Hepatocyte (in vitro differentiated cells): ENCODE measurements around the gene WDR37. TPM values are rescaled to one million over a fixed set of nuclear protein-coding genes. Genes with fewer than 3 reads are reported as not detected.

Experiments used
- DNase-seq: peaks from one replicate; pipeline ENCODE4 v3.0.0-alpha.2; 2016; ENCODE audit warnings: low spot score
- H2AFZ ChIP-seq: fragments of 200-600 bp; sonication (generic); 2 replicates; pipeline ENCODE4 v1.6.0; 2016; ENCODE audit warnings: antibody characterized with exemption, mild to moderate bottlenecking
- H3K27ac ChIP-seq: fragments of 200-600 bp; sonication (generic); 2 replicates; pipeline ENCODE4 v1.5.1; 2016; ENCODE audit warnings: mild to moderate bottlenecking
- H3K27me3 ChIP-seq: fragments of 200-600 bp; sonication (generic); 2 replicates; pipeline ENCODE4 v1.6.1; 2016
- H3K36me3 ChIP-seq: fragments of 200-600 bp; sonication (generic); replicated peaks from 2 replicates; pipeline ENCODE4 v1.5.1; 2016; ENCODE audit warnings: low read depth; ENCODE audit not compliant: insufficient read depth
- H3K4me1 ChIP-seq: fragments of 200-600 bp; sonication (generic); 2 replicates; pipeline ENCODE4 v1.5.1; 2016; ENCODE audit warnings: mild to moderate bottlenecking, moderate library complexity; ENCODE audit not compliant: insufficient read depth
- H3K4me2 ChIP-seq: fragments of 200-600 bp; sonication (generic); 2 replicates; pipeline ENCODE4 v1.6.0; 2016
- H3K4me3 ChIP-seq: fragments of 200-600 bp; sonication (generic); 2 replicates; pipeline ENCODE4 v1.5.1; 2016; ENCODE audit warnings: mild to moderate bottlenecking
- H3K79me2 ChIP-seq: fragments of 200-600 bp; sonication (generic); 2 replicates; pipeline ENCODE4 v1.6.0; 2017; ENCODE audit warnings: mild to moderate bottlenecking
- H3K9me2 ChIP-seq: fragments of 200-600 bp; sonication (generic); replicated peaks from 2 replicates; pipeline ENCODE4 v1.6.0; 2017; ENCODE audit warnings: mild to moderate bottlenecking; ENCODE audit not compliant: insufficient read depth
- H3K9me3 ChIP-seq: fragments of 200-600 bp; sonication (generic); 2 replicates; pipeline ENCODE4 v1.5.1; 2016; ENCODE audit warnings: low read depth, mild to moderate bottlenecking
- H4K20me1 ChIP-seq: fragments of 200-600 bp; sonication (generic); 2 replicates; pipeline ENCODE4 v1.6.0; 2016; ENCODE audit warnings: mild to moderate bottlenecking; ENCODE audit not compliant: insufficient read depth, poor library complexity, severe bottlenecking
- CTCF ChIP-seq: fragments of 200-600 bp; sonication (generic); IDR thresholded peaks from 2 replicates; pipeline ENCODE4 v1.5.1; 2016; ENCODE audit warnings: antibody characterized with exemption, mild to moderate bottlenecking; ENCODE audit not compliant: poor library complexity
- EZH2 ChIP-seq: fragments of 200-600 bp; sonication (generic); IDR thresholded peaks from 2 replicates; pipeline ENCODE4 v1.6.1; 2016; ENCODE audit warnings: antibody characterized with exemption, mild to moderate bottlenecking, borderline replicate concordance
- EZH2phosphoT487 ChIP-seq: fragments of 200-600 bp; sonication (generic); IDR thresholded peaks from one replicate; pipeline ENCODE4 v1.6.1; 2018; ENCODE audit warnings: antibody characterized with exemption, mild to moderate bottlenecking, low read depth, moderate library complexity; ENCODE audit not compliant: unreplicated experiment, severe bottlenecking
- WGBS: methylation state at CpG from one replicate; pipeline ENCODE4 v1.1.6; 2016; ENCODE audit warnings: low lambda C conversion rate; ENCODE audit errors: missing lambda C conversion rate; 5-methylcytosine and 5-hydroxymethylcytosine counted together
- polyA plus RNA-seq: library from polyadenylated mRNA; unstranded; fragments of >200 nt; fragmentation: Nextera tagmentation; extraction: Ambion mirVana; gene quantifications from 2 replicates; pipeline ENCODE4 v1.2.1, GENCODE V29; 2016
- total RNA-seq: library from RNA; depleted of rRNA; stranded (reverse); fragments of >200 nt; gene quantifications from 2 replicates; pipeline ENCODE4 v1.2.3, GENCODE V29; 2014

WDR37 gene
- total and polyA plus RNA-seq, 2 experiments from 2014 or later, result 8.6 to 12.3 TPM

- no peaks in the 10 kb centered on the region for H3K9me2 ChIP-seq
- 90% methylated on average over 9 of the region's 10 CpGs for WGBS
- H4K20me1 ChIP-seq, result no peaks in the 10 kb centered on the region
These were observed 81.4 kb downstream of the WDR37 start for GRCh38 chr10:1137499-1138163.

GRCh38 chr10:1138529-1138928, 82.3 kb downstream of the WDR37 start:
- no peak for DNase-seq
- WGBS, result 89% methylated on average over 1 of the region's 1 CpG
- no peak overlapping the region for H3K4me2 ChIP-seq
- H2AFZ ChIP-seq, result no peak overlapping the region
- no peaks in the 10 kb centered on the region for H3K36me3 ChIP-seq
- H3K27me3 ChIP-seq, result no peaks in the 10 kb centered on the region
- TF ChIP-seq EZH2, result no peak
- no peak for TF ChIP-seq CTCF
- TF ChIP-seq EZH2phosphoT487, result no peak
- no peaks in the 10 kb centered on the region for H4K20me1 ChIP-seq
- H3K9me2 ChIP-seq, result no peaks in the 10 kb centered on the region
- H3K4me3 ChIP-seq, result no peak overlapping the region
- no peak overlapping the region for H3K27ac ChIP-seq
- H3K9me3 ChIP-seq, result no peaks in the 10 kb centered on the region
- no peaks in the 10 kb centered on the region for H3K79me2 ChIP-seq
- no peaks in the 10 kb centered on the region for H3K4me1 ChIP-seq

More at GRCh38 chr10:1137499-1138163, 81.4 kb downstream of the WDR37 start:
- Histone ChIP-seq H3K27me3 (no peaks in the 10 kb centered on the region), H3K79me2 (no peaks in the 10 kb centered on the region), H3K4me1 (no peaks in the 10 kb centered on the region), H3K36me3 (no peaks in the 10 kb centered on the region), H3K4me2 (no peak overlapping the region), H2AFZ (no peak overlapping the region), H3K27ac (no peak overlapping the region), H3K4me3 (no peak overlapping the region), H3K9me3 (no peaks in the 10 kb centered on the region)
- TF ChIP-seq CTCF (no peak), EZH2 (no peak), EZH2phosphoT487 (no peak)
- no peak for DNase-seq

- Histone ChIP-seq H3K36me3 (no peaks in the 10 kb centered on the region), H3K4me2 (no peak overlapping the region), H3K9me3 (peaks cover 7% of the 10 kb centered on the region), H3K4me3 (no peak overlapping the region), H2AFZ (no peak overlapping the region), H3K9me2 (no peaks in the 10 kb centered on the region), H3K4me1 (no peaks in the 10 kb centered on the region), H4K20me1 (no peaks in the 10 kb centered on the region), H3K27me3 (no peaks in the 10 kb centered on the region), H3K79me2 (no peaks in the 10 kb centered on the region), H3K27ac (no peak overlapping the region)
- TF ChIP-seq EZH2 (no peak), CTCF (no peak), EZH2phosphoT487 (no peak)
- DNase-seq, result no peak
- 77% methylated on average over 7 of the region's 7 CpGs for WGBS
These were observed 85.1 kb downstream of the WDR37 start for GRCh38 chr10:1141261-1141660.

- Histone ChIP-seq H3K27me3 (no peaks in the 10 kb centered on the region), H3K4me3 (no peak overlapping the region), H3K4me2 (no peak overlapping the region), H3K4me1 (no peaks in the 10 kb centered on the region), H2AFZ (no peak overlapping the region), H4K20me1 (no peaks in the 10 kb centered on the region), H3K27ac (no peak overlapping the region), H3K9me2 (no peaks in the 10 kb centered on the region), H3K9me3 (peaks cover 7% of the 10 kb centered on the region), H3K79me2 (no peaks in the 10 kb centered on the region), H3K36me3 (no peaks in the 10 kb centered on the region)
- 95% methylated on average over 11 of the region's 11 CpGs for WGBS
- TF ChIP-seq EZH2 (no peak), CTCF (no peak), EZH2phosphoT487 (no peak)
- DNase-seq, result no peak
These were observed 85.5 kb downstream of the WDR37 start for GRCh38 chr10:1141701-1142100.
